AG09309 (cell line): ENCODE results near the gene ARVCF.
"Not testable (repeated sequence)": the region's sequence is repeated elsewhere in the genome, so short reads cannot be mapped to it uniquely, and the experiment has no call there.

Experiments used
- DNase-seq: peaks from one replicate; pipeline ENCODE4 v3.0.0-alpha.2; 2010; ENCODE audit warnings: low read depth
- H3K4me3 ChIP-seq: 2 replicates; pipeline ENCODE4 v1.5.1; 2011; ENCODE audit warnings: mild to moderate bottlenecking, low read depth, low read length, moderate library complexity; ENCODE audit not compliant: control insufficient read depth
- CTCF ChIP-seq: IDR thresholded peaks from 2 replicates; pipeline ENCODE4 v1.5.1; 2011; ENCODE audit warnings: mild to moderate bottlenecking, low read depth, low read length, inconsistent platforms; ENCODE audit not compliant: insufficient read depth, control insufficient read depth; ENCODE audit errors: missing control alignments

The ARVCF gene

DNA sequence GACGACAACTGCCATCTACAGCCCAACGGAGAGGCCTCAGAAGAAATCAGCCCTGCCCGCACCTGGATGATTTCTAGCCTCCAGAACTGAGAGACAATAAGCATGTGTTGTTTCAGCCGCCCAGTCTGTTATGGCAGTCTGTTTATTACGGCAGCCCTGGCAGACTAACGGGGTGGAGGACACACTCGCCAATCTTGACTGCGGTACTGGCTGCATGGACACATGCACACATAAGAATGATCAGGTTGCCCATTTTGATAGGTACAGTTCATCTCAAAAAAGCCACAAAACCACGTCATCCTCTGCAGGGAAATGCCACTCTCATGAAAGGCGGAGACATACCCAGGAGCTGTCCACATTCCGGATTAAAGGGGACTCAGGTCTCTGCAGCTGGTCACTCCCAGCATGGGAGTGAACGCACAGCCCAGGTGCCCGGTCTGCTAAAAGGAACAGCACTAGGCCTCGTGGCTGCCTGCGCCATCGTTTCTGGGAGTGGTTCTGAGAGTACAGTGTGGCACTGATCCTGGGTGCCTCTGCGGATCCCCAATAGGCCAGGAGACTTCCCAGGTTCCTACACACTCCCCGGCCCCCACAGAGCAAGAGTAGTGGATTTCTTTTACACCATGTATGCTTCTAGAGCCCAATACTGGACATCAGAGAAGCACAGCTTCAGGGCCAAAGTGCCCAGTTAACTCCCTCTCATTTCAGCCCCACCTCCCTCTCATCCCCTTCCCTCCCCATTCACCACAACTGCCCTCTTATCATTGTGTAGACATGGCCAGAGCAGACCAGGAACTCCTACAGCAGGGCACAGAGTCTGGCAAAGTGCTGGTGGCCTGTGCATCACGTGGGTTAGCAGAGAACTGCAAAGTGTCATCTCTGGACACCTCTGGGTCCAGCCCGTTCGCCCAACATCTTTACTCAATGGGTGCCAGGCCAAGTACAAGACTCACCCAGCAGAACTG lies 86.8 kb downstream of the ARVCF start:
- no peak for TF ChIP-seq CTCF
- no peak for DNase-seq
- H3K4me3 ChIP-seq, result no peak overlapping the region

DNA sequence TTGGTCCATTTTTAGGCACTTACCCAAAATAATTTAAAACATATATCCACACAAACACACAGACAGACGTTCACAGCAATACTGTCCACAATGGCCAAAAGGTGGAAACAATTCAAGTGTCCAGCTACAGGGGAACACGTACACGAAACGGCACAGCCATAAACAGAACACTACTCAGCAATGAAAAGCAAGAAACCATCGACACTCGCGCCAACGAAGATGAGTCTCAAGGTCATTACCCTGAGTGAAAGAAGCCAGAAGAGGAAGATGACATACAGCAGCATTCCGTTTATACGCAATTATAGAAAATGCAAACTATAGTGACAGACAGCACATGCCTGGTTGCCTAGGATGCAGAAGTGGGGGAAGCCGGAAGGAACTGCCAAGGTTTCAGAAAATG lies 88.4 kb downstream of the ARVCF start:
- no peak for TF ChIP-seq CTCF
- no peak overlapping the region for H3K4me3 ChIP-seq
- no peak for DNase-seq

DNA sequence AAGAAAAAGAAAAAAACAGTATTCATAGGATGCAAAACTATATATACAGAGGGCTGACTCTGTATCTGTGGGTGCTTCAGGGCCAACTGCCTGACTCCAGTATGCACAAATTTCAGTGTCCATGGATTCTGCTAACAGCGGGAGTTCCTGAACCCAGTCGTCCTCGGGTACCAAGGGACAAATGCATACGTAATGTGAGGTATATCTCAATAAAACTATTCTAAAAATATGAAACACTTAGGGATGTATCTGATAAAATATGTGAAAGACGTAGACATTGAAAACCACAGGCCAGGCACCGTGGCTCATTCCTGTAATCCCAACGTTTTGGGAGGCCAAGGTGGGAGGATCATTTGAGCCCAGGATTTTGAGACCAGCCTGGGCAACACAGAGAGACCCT lies 88.9 kb downstream of the ARVCF start:
- TF ChIP-seq CTCF, result no peak
- H3K4me3 ChIP-seq, result no peak overlapping the region
- DNase-seq, result no peak

DNA sequence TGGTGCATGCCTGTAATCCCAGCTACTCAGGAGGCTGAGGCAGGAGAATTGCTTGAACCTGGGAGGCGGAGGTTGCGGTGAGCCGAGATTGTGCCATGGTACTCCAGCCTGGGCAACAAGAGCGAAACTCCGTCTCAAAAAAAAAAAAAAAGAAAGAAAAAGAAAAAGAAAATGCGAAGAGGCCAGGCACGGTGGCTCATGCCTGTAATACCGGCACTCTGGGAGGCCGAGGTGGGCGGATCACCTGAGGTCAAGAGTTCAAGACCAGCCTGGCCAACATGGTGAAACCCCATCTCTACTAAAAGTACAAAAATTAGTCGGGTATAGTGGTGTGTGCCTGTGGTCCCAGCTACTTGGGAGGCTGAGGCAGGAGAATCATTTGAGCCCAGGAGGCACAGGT lies 90.6 kb downstream of the ARVCF start:
- not testable (repeated sequence) for H3K4me3 ChIP-seq, DNase-seq

DNA sequence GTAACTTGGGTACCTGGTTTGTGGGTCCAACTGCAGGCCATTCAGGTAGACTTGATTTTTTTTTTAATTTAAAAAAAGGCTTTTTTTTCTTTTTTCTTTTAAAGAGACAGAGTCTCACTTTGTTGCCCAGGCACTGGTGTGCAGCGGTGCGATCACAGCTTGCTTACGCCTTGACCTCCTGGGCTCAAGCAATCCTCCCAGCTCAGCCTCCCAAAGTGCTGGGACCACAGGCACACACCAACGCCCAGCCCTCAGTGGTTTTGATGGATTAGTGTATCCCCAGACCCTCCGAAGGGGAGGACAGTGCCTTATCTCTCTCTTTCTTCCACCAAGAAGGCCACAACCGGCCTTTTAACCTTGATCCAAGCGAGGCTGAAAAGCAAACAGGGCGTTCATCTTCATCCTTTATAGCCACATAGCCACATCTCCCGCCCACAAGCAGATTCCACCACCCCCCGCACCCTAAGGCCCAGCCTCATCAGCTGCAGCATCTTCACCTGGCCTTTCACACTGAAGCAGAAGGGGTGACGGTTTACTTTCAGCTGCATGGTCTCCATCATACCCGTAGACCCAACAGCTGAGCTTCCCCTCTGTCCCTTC lies 92.6 kb downstream of the ARVCF start:
- TF ChIP-seq CTCF, result no peak
- no peak for DNase-seq
- H3K4me3 ChIP-seq, result no peak overlapping the region

GRCh38 chr22:19921544-19922081 lies 95.0 kb downstream of the ARVCF start:
- no peak overlapping the region for H3K4me3 ChIP-seq
- DNase-seq, result no peak
- no peak for TF ChIP-seq CTCF
